Transverse colon (tissue), 4 donors: ENCODE measurements around the gene ARHGEF11. TPM values are rescaled to one million over a fixed set of nuclear protein-coding genes. Genes with fewer than 3 reads are reported as not detected.

Source experiments
- DNase-seq: peaks from one replicate; pipeline ENCODE4 v3.0.0-alpha.2; 2019
- H3K27ac ChIP-seq, 4 donors: fragments of 200-600 bp; sonication (generic); 2 replicates each; pipeline ENCODE4 v1.5.1; 2016 to 2018; ENCODE audit warnings: inconsistent platforms in 4 of 4
- H3K27me3 ChIP-seq: fragments of 200-600 bp; sonication (generic); 2 replicates; pipeline ENCODE4 v1.5.1; 2017; ENCODE audit warnings: inconsistent platforms
- H3K36me3 ChIP-seq, 4 donors: fragments of 200-600 bp; sonication (generic); 2 replicates each; pipeline ENCODE4 v1.5.1; 2017 to 2019; ENCODE audit warnings: inconsistent platforms in 4 of 4
- H3K4me1 ChIP-seq, 4 donors: fragments of 200-600 bp; sonication (generic); 2 replicates each; pipeline ENCODE4 v1.5.1; 2017 to 2020; ENCODE audit warnings: inconsistent platforms in 4 of 4
- H3K4me3 ChIP-seq, 4 donors: fragments of 200-600 bp; sonication (generic); 1 replicate in 1 of 4; 2 replicates in 3 of 4; pipeline versions ENCODE4 v1.5.1 to v1.6.1; 2017 to 2019; ENCODE audit warnings: inconsistent platforms in 4 of 4
- H3K9me3 ChIP-seq, 2 donors: fragments of 200-600 bp; sonication (generic); 2 replicates each; pipeline ENCODE4 v1.5.1; 2017 to 2019; ENCODE audit warnings: inconsistent platforms in 2 of 2
- EP300 ChIP-seq: sonication (generic); formaldehyde crosslinking; IDR thresholded peaks from one replicate; pipeline ENCODE4 v1.6.1; 2017; ENCODE audit warnings: antibody characterized with exemption, low read depth
- POLR2A ChIP-seq: fragments of 450-650 bp; IDR thresholded peaks from one replicate; pipeline ENCODE4 v1.6.1; 2016; ENCODE audit warnings: antibody characterized with exemption, mild to moderate bottlenecking, moderate library complexity
- POLR2AphosphoS5 ChIP-seq, 3 donors: sonication (generic); formaldehyde crosslinking; IDR thresholded peaks; one replicate each; pipeline ENCODE4 v1.6.1; 2016; ENCODE audit warnings: antibody characterized with exemption in 3 of 3
- WGBS, 2 donors: methylation state at CpG; one replicate each; pipeline ENCODE4 v1.1.5; 2018; ENCODE audit warnings: low coverage in 1 of 2; 5-methylcytosine and 5-hydroxymethylcytosine counted together
- in situ Hi-C, 4 donors: fragments of 200-750 bp; cut with MboI; loops; one replicate each; pipeline versions ENCODE4 v1.15.0 to v1.15.1; 2017; ENCODE audit warnings: low sequenced_read_pairs in 3 of 4, low pct_ligation_motif_present in 1 of 4, low pct_unique_long_range_greater_than_20kb in 1 of 4
- intact Hi-C: fragments of 100-400 bp; cut with DNase I; formaldehyde crosslinking; loops from one replicate; pipeline ENCODE4 v1.15.1; 2023; ENCODE audit warnings: low total_unique reads
- total RNA-seq, 4 donors: library from RNA; depleted of rRNA; stranded (reverse); fragments of >200 nt; gene quantifications; one replicate each; pipeline ENCODE4 v1.1.0, GENCODE V29; 2016
- TF ChIP-seq, protein P1 (sequence below), 5 experiments: fragments of 200-600 bp in 3 of 5; fragments of 450-650 bp in 2 of 5; sonication (generic) in 3 of 5; IDR thresholded peaks; 1 replicate in 2 of 5; 2 replicates in 3 of 5; pipeline ENCODE4 v1.5.1; 2016 to 2017; ENCODE audit warnings: antibody characterized with exemption in 5 of 5, inconsistent platforms in 3 of 5, mild to moderate bottlenecking in 2 of 5, moderate library complexity in 1 of 5

The ARHGEF11 gene
- total RNA-seq, 4 donors from 2014 or later: 52.6 to 82.8 (median 62.1) TPM

DNA sequence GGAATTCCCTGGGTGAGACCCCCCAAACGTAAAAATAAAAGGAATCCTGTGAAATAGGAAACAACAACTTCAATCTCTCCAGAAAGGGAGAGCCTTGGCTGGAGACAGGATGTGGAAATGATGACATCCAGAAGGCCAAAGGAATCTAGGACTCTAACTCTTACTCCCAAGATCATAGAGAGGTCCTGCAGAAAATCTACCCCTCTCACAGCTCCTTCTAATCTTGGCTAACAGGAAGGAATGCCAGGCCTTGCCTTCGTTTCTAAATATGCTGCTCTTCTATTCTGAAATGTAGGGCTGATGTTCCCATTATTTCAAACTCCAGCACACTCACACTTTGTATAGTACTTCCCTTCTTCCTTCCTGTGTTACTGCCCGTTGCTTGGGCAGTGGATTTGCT is 40.7 kb downstream of the ARHGEF11 start:
- in situ Hi-C loops (no loop called here), intact Hi-C loops (no loop called here)
- WGBS, 2 donors: 45 to 48% methylated on average over 2 to 3 of the region's 3 CpGs

DNA sequence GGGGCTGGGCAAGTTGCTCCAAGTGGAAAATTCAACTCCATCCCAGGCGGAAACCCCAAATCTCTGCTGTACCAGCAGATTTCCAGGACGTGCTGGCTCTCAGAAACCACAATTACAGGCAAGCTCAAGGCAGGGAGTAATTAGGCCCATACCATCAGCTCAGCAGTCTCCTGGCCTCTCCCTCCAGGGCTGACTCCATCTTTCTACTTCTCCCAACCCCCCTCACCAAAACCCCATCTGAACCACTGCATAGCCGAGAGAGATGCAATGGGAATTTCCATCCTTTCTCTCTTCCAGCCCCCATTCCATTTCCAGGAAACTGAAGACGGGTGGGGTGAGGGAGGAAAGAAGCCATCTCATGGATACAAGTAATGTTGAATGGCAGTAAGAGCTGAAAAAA is 41.2 kb downstream of the ARHGEF11 start:
- Histone ChIP-seq H3K9me3 (no peaks in the 10 kb centered on the region), H3K4me3 (no peak overlapping the region), H3K27ac (no peak overlapping the region), H3K4me1 (peaks cover 0 to 29% (median 2%) of the 10 kb centered on the region in 4 donors), H3K27me3 (no peaks in the 10 kb centered on the region), H3K36me3 (no peaks in the 10 kb centered on the region)
- DNase-seq: no peak
- TF ChIP-seq POLR2A (no peak), POLR2AphosphoS5 (IDR thresholded peaks at IDR 0.05) (no peak), EP300 (no peak)
- TF ChIP-seq, protein P1, sequence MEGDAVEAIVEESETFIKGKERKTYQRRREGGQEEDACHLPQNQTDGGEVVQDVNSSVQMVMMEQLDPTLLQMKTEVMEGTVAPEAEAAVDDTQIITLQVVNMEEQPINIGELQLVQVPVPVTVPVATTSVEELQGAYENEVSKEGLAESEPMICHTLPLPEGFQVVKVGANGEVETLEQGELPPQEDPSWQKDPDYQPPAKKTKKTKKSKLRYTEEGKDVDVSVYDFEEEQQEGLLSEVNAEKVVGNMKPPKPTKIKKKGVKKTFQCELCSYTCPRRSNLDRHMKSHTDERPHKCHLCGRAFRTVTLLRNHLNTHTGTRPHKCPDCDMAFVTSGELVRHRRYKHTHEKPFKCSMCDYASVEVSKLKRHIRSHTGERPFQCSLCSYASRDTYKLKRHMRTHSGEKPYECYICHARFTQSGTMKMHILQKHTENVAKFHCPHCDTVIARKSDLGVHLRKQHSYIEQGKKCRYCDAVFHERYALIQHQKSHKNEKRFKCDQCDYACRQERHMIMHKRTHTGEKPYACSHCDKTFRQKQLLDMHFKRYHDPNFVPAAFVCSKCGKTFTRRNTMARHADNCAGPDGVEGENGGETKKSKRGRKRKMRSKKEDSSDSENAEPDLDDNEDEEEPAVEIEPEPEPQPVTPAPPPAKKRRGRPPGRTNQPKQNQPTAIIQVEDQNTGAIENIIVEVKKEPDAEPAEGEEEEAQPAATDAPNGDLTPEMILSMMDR (IDR thresholded peaks at IDR 0.05): no peak
- in situ Hi-C loops: no loop called here
- WGBS, 2 donors: 60 to 81% methylated on average over 1 to 4 of the region's 4 CpGs
- intact Hi-C loops: no loop called here

More for the DNA sequence above, 40.7 kb downstream of the ARHGEF11 start:
- TF ChIP-seq POLR2AphosphoS5 (IDR thresholded peaks at IDR 0.05) (no peak), EP300 (no peak), POLR2A (no peak)
- TF ChIP-seq, protein P1 (IDR thresholded peaks at IDR 0.05): no peak
- no peaks in the 10 kb centered on the region for H3K27me3 ChIP-seq
- peaks cover 0 to 32% (median 2%) of the 10 kb centered on the region in 4 donors for H3K4me1 ChIP-seq
- no peaks in the 10 kb centered on the region for H3K9me3 ChIP-seq
- H3K4me3 ChIP-seq: no peak overlapping the region
- no peak overlapping the region for H3K27ac ChIP-seq
- no peak for DNase-seq
- no peaks in the 10 kb centered on the region for H3K36me3 ChIP-seq

DNA sequence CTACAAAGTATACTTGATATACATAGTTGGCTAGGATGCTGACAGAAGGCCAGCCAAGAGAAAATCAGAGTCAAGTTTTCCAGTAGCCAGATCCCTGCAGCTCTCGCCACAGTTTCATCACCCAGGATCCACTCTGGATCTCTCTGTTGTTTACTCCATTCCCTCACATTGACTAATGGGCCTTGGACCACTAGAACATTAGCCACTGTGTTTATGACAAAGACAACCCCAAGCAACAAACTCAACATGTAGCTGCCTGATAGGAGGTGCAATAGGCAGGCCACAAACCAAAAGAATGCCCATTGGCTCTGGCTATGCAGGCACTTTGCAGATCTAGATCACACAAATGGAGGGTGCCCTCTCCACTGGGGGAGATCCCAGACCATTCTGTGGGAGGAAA is 44.2 kb downstream of the ARHGEF11 start:
- no peaks in the 10 kb centered on the region for H3K27me3 ChIP-seq
- peaks cover 0 to 7% (median 0%) of the 10 kb centered on the region in 4 donors for H3K4me1 ChIP-seq
- no peaks in the 10 kb centered on the region for H3K9me3 ChIP-seq
- 64 to 86% methylated on average over 1 of the region's 1 CpG for WGBS, 2 donors
- DNase-seq: no peak
- H3K27ac ChIP-seq: no peak overlapping the region
- no peaks in the 10 kb centered on the region for H3K36me3 ChIP-seq
- TF ChIP-seq, protein P1 (IDR thresholded peaks at IDR 0.05): no peak
- TF ChIP-seq EP300 (no peak), POLR2A (no peak), POLR2AphosphoS5 (IDR thresholded peaks at IDR 0.05) (no peak)
- in situ Hi-C loops (no loop called here), intact Hi-C loops (no loop called here)
- H3K4me3 ChIP-seq: no peak overlapping the region

DNA sequence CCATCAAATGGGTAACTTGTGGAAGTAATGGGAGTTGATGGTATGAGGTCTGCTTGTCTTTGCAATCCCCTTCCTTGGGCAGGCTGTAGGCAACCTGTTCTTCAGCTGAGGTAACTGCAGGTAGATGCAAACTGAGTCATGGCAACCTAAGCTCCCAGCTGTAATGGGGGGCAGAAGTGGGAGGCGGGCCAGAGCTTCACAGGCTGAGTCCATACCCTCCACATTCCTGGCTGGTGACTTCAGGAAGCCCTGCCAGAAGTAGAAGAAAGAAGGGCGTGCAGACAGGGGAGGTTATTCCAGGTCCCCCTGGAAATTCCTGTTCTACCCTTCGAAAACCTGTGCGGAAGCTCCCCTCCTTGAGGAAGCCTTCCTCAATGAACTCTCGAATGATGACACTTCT is 44.9 kb downstream of the ARHGEF11 start:
- intact Hi-C loops: no loop called here
- in situ Hi-C loops: no loop called here
- Histone ChIP-seq H3K4me1 (peaks cover 0 to 7% (median under 1%) of the 10 kb centered on the region in 4 donors), H3K9me3 (no peaks in the 10 kb centered on the region), H3K27ac (no peak overlapping the region), H3K27me3 (no peaks in the 10 kb centered on the region), H3K4me3 (no peak overlapping the region), H3K36me3 (no peaks in the 10 kb centered on the region)
- TF ChIP-seq EP300 (no peak), POLR2AphosphoS5 (IDR thresholded peaks at IDR 0.05) (no peak), POLR2A (no peak)
- TF ChIP-seq, protein P1 (IDR thresholded peaks at IDR 0.05): no peak
- no peak for DNase-seq
- WGBS, 2 donors: 93 to 96% methylated on average over 5 of the region's 5 CpGs
